HG03139 (cell line): ENCODE data around the gene GTSE1.
"Not testable (repeated sequence)": the region's sequence is repeated elsewhere in the genome, so short reads cannot be mapped to it uniquely, and the experiment has no call there.

Experiments
- ATAC-seq: cut with Tn5 transposase; IDR thresholded peaks from one replicate; pipeline ENCODE4 v1.9.1; 2021; ENCODE audit not compliant: unreplicated experiment

GTSE1 gene, protein sequence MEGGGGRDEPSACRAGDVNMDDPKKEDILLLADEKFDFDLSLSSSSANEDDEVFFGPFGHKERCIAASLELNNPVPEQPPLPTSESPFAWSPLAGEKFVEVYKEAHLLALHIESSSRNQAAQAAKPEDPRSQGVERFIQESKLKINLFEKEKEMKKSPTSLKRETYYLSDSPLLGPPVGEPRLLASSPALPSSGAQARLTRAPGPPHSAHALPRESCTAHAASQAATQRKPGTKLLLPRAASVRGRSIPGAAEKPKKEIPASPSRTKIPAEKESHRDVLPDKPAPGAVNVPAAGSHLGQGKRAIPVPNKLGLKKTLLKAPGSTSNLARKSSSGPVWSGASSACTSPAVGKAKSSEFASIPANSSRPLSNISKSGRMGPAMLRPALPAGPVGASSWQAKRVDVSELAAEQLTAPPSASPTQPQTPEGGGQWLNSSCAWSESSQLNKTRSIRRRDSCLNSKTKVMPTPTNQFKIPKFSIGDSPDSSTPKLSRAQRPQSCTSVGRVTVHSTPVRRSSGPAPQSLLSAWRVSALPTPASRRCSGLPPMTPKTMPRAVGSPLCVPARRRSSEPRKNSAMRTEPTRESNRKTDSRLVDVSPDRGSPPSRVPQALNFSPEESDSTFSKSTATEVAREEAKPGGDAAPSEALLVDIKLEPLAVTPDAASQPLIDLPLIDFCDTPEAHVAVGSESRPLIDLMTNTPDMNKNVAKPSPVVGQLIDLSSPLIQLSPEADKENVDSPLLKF

GRCh38 chr22:46296257-46297150 is at the start of gene GTSE1:
TSS of gene GTSE1 (plus strand) at chr22:46296870. CDS start at chr22:46297401, 531 bp downstream.
- peak; percentile 86 for ATAC-seq

DNA sequence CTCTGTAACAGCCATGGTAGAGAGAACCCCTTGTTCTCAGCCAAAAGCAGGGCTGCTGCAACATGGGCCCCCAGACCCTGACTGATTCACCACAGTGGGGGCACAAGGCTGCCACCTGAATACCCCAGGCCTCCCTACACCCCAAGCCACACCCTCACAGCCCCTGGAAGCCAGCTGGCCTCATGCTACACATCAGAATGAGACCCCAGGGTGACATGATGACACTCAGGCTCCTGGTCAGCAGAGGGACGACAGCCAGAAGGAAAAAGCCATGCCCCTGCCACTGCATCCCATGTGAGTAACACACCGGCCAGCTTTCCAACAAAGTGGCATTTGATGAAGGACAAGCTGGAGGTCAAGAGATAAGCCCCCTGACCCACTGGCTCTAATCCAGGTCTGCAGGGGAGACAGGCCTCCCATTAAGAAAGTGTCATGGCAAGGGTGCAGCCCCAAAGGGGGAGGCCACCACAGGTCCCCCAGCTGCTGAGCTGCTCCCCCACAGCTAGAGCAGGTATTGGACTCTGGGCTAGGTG is 49.2 kb upstream of the GTSE1 start:
- no peak for ATAC-seq

- peak; percentile 80 for ATAC-seq
These were observed 46.5 kb upstream of the GTSE1 start, which contains the start of gene CDPF1 for GRCh38 chr22:46250035-46250782. TSS of gene CDPF1 (minus strand) at chr22:46250293. CDS start at chr22:46248284, 2,009 bp downstream.

GRCh38 chr22:46250783-46251125 is 45.9 kb upstream of the GTSE1 start:
- ATAC-seq = no peak

DNA sequence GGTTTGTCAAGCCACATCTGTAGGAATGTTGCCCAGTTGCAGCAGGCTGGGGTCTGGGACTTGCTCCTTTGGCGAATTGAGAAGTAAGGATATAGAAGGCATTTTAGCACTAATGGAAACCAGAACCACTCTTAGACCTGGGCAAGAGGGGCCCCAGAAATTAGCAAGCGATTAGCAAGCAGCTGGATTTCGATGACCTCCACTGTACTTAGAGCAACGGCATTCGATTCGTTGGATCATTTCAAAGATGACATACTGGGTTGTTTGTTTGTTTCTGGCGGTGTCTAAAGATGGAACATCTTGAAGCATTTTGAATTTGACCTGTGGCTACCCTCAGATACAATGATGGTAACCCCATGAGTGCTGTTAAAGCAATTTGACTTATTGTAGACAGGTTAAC is 45.4 kb upstream of the GTSE1 start:
- no peak for ATAC-seq

- ATAC-seq = no peak
These were observed 44.8 kb upstream of the GTSE1 start for GRCh38 chr22:46251816-46252380.

- ATAC-seq = no peak
These were observed 40.2 kb upstream of the GTSE1 start for GRCh38 chr22:46256358-46256958.

GRCh38 chr22:46259374-46259773 is 37.3 kb upstream of the GTSE1 start:
- ATAC-seq = no peak

- ATAC-seq = no peak
These were observed 36.6 kb upstream of the GTSE1 start for GRCh38 chr22:46260038-46260437.

DNA sequence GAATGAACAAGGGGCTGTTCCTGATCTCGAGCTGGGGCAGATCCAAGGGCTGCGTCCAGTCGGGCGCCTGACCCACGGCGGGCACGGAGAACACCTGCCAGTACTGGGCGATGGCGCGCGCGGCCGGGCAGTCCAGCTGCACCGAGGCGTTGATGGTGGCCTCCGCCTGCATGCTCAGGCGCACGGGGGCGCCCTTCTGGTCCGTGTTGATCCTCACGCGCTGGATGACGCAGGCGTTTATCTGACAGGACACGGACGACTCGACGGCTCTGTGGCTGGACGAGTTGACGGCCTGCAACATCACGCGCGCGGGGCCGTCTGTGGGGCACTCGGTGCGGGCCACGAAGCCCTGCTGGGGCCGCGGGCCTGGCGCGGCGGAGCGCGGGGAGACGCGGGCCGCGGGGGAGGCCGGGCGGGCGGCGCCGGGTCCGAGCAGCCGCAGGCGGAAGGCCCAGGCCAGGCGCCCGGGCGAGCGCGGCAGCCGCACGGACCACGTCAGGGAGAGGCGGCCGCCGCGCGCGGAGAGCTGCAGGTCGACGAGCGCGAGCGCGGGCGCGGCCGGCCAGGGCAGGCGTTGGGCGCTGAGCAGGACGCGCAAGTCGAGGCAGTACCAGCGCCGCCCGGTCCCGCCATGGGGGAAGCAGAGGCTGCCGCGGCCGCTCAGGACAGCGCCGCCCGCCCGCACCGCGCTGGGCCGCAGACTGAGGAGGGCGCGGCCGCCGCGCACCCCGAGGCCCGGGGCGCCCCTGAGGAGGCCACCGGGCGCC is 34.0 kb upstream of the GTSE1 start:
- no peak for ATAC-seq

GRCh38 chr22:46263216-46263590 is 33.5 kb upstream of the GTSE1 start, which contains the start of gene PKDREJ:
TSS of gene PKDREJ (minus strand) at chr22:46263343. CDS start at chr22:46263322, 21 bp downstream.
- ATAC-seq = no peak

DNA sequence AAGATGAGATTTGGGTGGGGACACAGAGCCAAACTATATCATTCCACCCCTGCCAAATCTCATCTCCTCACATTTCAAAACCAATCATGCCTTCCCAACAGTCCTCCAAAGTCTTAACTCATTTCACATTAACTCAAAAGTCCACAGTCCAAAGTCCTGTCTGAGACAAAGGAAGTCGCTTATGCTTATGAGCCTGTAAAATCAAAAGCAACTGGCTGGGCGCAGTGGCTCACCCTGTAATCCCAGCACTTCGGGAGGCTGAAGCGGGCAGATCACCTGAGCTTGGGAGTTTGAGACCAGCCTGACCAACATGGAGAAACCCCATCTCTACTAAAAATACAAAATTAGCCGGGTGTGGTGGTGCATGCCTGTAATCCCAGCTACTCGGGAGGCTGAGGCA is 32.1 kb upstream of the GTSE1 start:
- not testable (repeated sequence) for ATAC-seq

- ATAC-seq = not testable (repeated sequence)
These were observed 31.0 kb upstream of the GTSE1 start for GRCh38 chr22:46265627-46266026.

DNA sequence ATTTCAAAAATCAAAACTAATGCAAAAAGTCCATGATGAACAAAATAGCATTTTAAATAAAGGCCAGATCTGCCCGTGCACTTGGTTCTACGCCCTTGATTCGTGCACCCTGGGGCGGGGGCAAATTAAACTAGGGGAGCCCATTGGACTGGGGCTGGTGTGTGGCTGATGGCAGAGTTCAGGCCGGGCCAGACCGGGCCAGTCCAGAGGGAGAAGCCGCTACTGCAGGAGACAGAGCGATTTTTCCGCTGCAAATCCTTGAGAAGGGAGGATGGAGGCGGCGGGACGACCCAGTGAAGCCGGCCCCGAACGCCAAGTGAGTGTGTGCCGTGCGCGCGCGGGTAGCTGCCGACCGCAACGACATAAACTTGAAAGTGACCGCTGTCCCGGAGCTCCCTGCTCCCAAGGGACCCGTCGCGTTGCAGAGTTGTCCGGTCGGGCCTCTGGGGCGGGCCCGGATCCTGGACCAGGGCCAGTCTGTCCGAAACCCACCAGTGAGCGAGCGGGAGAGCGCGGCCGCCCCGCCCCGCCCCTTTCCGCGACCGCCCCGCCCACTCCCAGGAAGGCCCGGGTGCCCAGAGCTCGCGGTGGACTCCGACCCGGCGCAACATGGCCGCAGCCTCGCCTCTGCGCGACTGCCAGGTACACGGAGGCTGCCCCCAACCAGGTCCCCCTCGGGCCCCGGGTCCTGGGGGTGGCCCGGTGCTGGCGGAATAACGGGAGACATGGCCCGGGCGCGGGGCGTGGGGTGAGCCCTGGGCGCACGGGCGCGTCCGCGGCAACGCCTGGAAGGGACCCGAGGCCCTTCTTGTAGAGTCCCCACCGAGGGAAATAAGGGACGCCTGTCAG is 29.0 kb upstream of the GTSE1 start, which contains the start of gene TTC38:
Gene TTC38, plus strand, starts transcription at position 578 of the 849 bp plus-strand sequence. Its CDS starts 32 bp downstream, at position 610.
- peak; percentile 72 for ATAC-seq

DNA sequence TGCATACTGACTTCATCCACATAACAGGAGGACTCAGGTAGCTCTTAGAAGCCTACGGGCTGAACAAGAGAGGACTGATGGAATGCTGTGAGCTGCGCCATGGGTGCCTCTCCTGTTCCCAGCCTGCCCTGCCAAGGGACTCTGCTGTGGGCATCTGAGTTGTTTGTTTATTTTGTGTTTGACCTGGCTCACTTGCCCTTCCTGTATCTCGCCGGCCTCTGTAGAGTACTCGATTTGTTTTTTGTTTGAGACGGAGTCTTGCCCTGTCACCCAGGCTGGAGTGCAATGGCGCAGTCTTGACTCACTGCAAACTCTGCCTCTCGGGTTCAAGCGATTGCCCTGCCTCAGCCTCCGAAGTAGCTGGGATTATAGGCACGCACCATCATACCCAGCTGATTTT is 27.1 kb upstream of the GTSE1 start:
- no peak for ATAC-seq

- ATAC-seq = no peak
These were observed 24.5 kb upstream of the GTSE1 start for GRCh38 chr22:46272196-46272595.

DNA sequence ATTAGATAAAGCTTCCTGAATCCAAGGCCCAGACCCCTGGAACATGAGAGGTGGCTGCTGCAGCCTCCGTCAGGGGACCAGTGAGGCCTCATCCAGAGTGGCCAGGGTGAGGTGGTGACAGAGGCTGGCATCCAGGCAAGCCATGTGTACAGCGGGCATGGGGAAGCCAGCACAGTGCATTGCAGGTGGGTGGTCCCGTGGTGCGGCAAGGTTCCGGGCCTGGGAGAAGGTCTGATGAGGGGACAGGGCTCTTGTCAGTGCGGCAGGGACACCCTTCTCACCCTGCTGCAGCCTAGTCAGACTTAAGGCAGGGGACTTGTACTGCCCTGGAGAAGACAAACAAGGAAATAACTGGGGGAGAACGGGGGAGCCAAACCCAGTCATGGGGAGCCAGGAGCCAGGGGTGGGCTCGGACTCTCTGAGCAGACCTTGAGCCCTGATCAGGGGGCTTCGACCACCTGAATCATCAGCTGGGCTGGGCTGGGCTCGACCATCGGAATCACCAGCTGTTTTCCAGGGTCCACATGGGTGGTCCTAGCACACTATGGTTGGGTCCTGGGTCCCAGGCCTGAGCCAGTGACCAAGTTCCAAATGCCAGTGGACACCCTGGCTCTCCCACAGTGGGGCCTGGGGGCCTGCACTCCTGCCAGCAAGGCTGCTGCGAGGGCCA is 23.8 kb upstream of the GTSE1 start:
- no peak for ATAC-seq
